Stimulated activated CD4-positive, alpha-beta T cell treated with anti-CD3 and anti-CD28 coated beads, Interleukin-1b, Interleukin-23, amount 100 ng/mL, for 4 hours (primary cell): ENCODE measurements around the gene SPEM2.
A peak's percentile ranks its signal among the peaks of the same experiment; 100 is the strongest.

ENCODE experiments used
- DNase-seq, 2 donors: peaks; one replicate each; pipeline ENCODE4 v3.0.0-alpha.2; 2020; ENCODE audit warnings: low read depth in 2 of 2

The SPEM2 gene

GRCh38 chr17:7425316-7425715, at the start of gene SPEM2:
SPEM2 (plus strand) TSS chr17:7425616; CDS start chr17:7425689, 73 bp downstream.
- DNase-seq = no peak

GRCh38 chr17:7379134-7379533, 46.3 kb upstream of the SPEM2 start:
- no peak for DNase-seq

GRCh38 chr17:7380321-7380720, 45.1 kb upstream of the SPEM2 start:
- DNase-seq = no peak

GRCh38 chr17:7380855-7381683, 44.3 kb upstream of the SPEM2 start, which contains the start of gene TNK1:
TNK1 (plus strand) TSS chr17:7381089; CDS start chr17:7382927, 1,838 bp downstream.
- DNase-seq = no peak

- no peak for DNase-seq
Observed at GRCh38 chr17:7382901-7383300, 42.5 kb upstream of the SPEM2 start.

- DNase-seq = no peak
Observed at GRCh38 chr17:7383371-7383741, 42.1 kb upstream of the SPEM2 start.

- peak; percentile 70 to 75 for DNase-seq
Observed at GRCh38 chr17:7383742-7384488, 41.5 kb upstream of the SPEM2 start.

- no peak for DNase-seq
Observed at GRCh38 chr17:7384489-7385081, 40.8 kb upstream of the SPEM2 start.

- no peak for DNase-seq
Observed at GRCh38 chr17:7388856-7389255, 36.6 kb upstream of the SPEM2 start.

- DNase-seq = no peak
Observed at GRCh38 chr17:7389924-7390910, 35.2 kb upstream of the SPEM2 start.

GRCh38 chr17:7391307-7391706, 34.1 kb upstream of the SPEM2 start:
- DNase-seq = no peak

- DNase-seq = no peak
Observed at GRCh38 chr17:7392696-7393612, 32.5 kb upstream of the SPEM2 start.

GRCh38 chr17:7393613-7394451, 31.6 kb upstream of the SPEM2 start:
- DNase-seq = peak in 1 of 2 donors; percentile 24

GRCh38 chr17:7394452-7395191, 30.8 kb upstream of the SPEM2 start, which contains the start of gene PLSCR3:
PLSCR3 (minus strand) TSS chr17:7394525; CDS start chr17:7394110, 415 bp downstream.
- DNase-seq = peak; percentile 73 to 87

GRCh38 chr17:7396147-7396546, 29.3 kb upstream of the SPEM2 start:
- DNase-seq = no peak

GRCh38 chr17:7398612-7399011, 26.8 kb upstream of the SPEM2 start:
- DNase-seq = no peak

GRCh38 chr17:7403043-7403726, 22.2 kb upstream of the SPEM2 start:
- no peak for DNase-seq

- DNase-seq = no peak
Observed at GRCh38 chr17:7403727-7403976, 21.8 kb upstream of the SPEM2 start.
